GM19043 (cell line): ENCODE data around the gene SYCE3.

Source experiments
- ATAC-seq: cut with Tn5 transposase; IDR thresholded peaks from one replicate; pipeline ENCODE4 v1.9.1; 2021; ENCODE audit warnings: low read depth; ENCODE audit not compliant: unreplicated experiment

Gene SYCE3

GRCh38 chr22:50600967-50601668 is 38.4 kb upstream of the SYCE3 start:
- ATAC-seq: no peak

GRCh38 chr22:50600538-50600937 is 37.8 kb upstream of the SYCE3 start, which contains the start of gene MAPK8IP2:
Gene MAPK8IP2, plus strand, starts transcription at chr22:50600793. Its CDS starts 26 bp downstream, at chr22:50600819.
- ATAC-seq: no peak

DNA sequence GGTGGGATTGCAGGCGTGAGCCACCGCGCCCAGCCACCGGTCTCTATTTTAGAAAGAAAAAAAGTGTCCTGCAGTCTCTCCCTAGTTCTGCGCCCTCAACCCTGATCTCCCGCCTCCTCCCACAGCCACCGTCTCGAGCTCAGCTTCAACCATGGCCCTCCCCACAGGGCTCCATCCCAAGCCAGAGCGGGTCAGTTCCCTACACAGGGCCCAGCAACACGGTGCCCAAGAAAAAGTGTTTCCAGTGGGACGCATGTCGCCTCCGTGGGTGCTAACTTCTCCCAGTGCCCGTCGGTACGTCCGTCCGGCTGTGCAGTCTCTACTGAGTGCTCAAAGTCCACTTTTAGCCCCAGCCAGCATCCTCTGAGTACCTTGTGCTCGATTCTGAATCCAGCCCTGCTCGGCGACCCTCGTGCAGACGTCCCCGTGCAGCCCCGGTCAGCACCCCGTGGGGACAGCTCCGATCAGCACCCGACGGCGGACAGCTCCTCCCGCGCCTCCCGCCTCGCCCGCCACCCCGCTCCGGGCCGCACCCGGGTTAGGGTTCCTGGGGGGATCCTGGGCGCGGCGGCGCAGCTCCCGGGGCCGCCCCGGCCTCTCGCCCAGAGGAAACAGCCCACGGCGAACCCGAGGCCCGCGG is 37.2 kb upstream of the SYCE3 start:
- no peak for ATAC-seq

DNA sequence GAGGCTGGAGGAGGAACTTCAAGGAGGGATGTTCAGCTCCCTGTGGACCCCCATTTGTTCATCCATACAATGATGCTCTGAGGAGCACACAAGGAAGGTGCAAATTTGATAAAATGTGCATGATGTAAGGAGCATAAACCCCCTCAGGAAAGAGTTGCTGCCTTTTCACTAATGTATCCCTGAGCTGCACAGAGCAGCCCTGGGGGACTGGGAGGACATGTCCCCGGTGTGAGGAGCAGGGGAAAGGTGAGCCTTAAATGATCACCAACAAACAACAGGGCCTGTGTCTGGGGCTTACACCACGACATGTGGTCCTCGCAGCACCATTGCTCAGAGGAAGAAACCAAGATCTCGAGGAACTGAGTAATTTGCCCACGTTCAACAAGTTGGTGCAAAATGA is 34.4 kb upstream of the SYCE3 start:
- no peak for ATAC-seq

- no peak for ATAC-seq
Measured at GRCh38 chr22:50595189-50595588, 32.5 kb upstream of the SYCE3 start.

DNA sequence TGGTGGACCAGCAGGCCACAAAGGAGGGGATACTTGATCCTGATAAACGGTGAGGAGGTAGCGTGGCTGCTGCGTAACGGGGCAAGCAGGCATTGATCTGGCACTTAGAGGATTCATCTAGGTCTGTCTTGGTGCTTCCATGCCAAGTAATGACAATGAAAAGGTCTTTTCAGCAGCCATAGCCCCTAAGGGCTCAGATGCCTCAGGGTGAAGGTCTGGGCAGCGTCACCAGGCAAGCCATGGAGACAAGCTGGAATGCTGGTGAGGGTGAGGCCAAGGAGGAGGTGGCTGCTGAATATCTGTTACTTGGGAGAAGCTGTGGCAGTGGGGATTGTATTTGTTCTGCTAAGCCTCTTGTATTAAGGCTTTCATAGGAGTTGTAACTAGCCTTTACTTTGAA is 24.7 kb upstream of the SYCE3 start:
- ATAC-seq: no peak

GRCh38 chr22:50586416-50586815 is 23.7 kb upstream of the SYCE3 start:
- no peak for ATAC-seq

- ATAC-seq: no peak
Measured at GRCh38 chr22:50585781-50586180, 23.1 kb upstream of the SYCE3 start.

GRCh38 chr22:50585238-50585637 is 22.5 kb upstream of the SYCE3 start:
- no peak for ATAC-seq

DNA sequence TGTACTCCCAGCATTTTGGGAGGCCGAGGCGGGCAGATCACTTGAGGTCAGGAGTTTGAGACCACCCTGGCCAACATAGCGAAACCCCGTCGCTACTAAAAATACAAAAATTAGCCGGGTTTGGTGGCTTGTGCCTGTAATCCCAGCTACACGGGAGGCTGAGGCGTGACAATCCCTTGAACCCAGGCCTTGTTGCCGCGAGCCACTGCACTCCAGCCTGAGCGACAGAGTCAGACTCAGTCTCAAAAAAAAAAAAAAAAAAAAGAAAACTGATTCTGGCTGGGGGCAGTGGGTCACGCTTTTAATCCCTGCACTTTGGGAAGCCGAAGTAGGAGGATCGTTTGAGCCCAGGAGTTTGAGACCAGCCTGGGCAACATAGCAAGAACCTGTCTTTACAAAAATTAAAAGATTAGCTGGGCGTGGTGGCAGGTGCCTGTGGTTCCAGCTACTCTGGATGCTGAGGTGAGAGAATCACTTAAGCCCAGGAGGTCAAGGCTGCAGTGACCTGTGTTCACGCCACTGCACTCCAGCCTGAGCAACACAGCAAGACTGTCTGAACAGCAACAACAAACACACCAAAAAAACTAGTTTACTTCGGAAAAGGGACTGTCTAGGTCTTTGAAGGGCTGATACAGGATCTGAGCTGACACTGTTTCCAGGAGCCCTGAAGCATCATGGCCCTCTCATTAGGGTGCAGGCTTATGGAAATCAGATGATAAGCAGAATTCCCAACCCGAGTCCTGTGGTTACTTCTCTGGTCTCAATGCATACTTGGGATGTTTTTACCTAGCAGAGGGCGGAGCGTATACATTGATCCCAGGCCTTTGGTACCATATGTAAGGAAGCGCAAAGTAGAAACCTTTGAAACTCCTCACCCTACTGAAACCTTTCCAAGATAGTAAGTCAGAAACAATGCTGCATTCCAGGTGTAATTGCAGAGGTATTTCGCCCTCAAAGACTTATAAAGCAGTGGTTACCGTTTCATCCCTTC is 21.7 kb upstream of the SYCE3 start:
- ATAC-seq: no peak

DNA sequence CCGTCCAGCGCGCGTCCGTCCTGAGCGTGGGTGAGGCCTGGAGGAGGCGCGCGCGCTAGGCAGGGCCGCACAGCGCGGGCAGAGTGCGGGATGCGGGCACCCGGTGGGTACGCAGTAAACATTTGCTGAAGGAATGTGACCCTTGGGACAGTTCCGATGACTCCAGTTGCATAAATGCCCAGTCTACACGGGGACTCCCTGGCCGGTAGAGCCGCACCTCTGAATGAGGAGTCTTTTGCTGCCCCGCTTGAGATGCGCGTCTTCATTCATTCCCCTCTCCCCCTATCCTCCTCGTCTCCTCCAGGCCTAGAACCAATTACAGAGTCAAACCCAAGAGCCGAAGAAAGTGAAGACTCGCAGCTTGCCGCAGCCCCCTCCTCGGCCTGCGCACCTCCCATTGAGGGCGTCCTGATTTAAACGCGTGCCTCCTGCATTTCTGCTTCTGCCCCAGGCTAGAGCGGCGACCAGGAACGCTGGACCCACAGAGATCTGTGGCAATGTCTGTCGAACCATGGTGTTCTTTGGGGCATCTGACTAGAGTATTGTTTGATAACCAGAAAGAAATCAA is 20.7 kb upstream of the SYCE3 start:
- no peak for ATAC-seq

- peak; percentile 91 for ATAC-seq
Measured at GRCh38 chr22:50582493-50583293, 20.0 kb upstream of the SYCE3 start, which contains the start of gene CHKB. Gene CHKB, minus strand, starts transcription at chr22:50582849. Its CDS starts 68 bp downstream, at chr22:50582781.

GRCh38 chr22:50581950-50582492 is 19.3 kb upstream of the SYCE3 start:
- ATAC-seq: peak; percentile 12

GRCh38 chr22:50581031-50581949 is 18.6 kb upstream of the SYCE3 start:
- no peak for ATAC-seq

DNA sequence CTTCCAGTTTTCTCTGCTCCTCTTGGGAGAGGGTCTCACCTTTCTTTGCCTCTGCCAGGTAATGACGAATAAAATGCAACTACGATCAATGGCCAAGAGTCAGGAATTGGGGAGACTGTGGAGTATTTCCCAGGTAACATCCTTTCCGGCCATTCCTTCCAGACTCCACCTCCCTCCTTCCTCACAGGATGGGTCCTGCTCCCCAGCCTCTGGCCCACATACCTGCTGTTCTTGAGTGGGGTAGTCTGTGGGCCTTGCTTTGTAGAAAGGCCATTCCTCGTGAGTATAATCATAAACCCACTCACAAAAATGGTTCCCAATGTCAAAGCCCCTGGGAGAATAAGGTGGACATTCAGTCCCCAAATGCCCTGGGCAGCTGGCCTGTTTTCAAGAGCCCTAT is 17.0 kb upstream of the SYCE3 start:
- ATAC-seq: no peak

- ATAC-seq: no peak
Measured at GRCh38 chr22:50578776-50579310, 16.1 kb upstream of the SYCE3 start.

GRCh38 chr22:50577987-50578775 is 15.5 kb upstream of the SYCE3 start, which contains the start of gene CPT1B:
Gene CPT1B, minus strand, starts transcription at chr22:50578427. Its CDS starts 512 bp downstream, at chr22:50577915.
- no peak for ATAC-seq

DNA sequence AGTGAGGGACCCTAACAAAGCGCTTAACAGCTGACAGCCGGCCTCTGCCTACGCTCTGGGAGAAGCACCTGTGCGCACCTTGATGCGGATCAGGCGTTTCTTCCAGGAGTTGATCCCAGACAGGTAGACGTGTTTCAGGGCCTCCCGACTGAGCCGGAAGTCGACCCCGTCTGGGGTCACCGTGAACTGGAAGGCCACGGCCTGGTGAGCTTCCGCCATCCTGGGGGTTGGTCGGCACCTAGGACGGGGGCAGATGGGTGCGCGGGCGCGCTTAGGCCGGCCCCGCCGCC is 14.9 kb upstream of the SYCE3 start:
- no peak for ATAC-seq
